UCSD-AML1 (cell line): Measurements from ENCODE around the gene MICAL2.

Experiments used
- DNase-seq: peaks from one replicate; lab custom pipeline; 2025; ENCODE audit not compliant: unreplicated experiment; lab: John Stamatoyannopoulos, UW

The MICAL2 gene

DNA sequence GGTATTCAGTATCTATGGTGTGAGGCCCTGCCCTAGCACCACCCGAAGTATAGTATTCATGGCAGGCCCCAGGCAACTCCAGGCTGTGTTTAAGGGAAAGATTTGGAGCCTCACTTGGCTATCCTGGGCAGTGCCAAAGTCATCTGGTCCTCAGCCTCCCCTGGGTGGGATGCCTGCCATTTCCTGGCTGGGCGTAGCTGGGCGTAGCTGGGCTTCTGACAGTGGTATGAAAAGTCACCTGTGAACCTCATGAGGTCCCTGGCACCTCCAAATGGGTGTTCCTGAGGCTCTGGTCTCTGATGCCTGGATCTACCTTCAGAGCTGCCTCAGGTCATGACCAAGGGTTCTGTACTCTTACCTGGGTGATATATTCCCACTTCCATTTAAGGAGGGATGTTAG, 154.0 kb downstream of the MICAL2 start:
- no peak for DNase-seq

- DNase-seq = no peak
Measured at GRCh38 chr11:12266132-12266531, 155.7 kb downstream of the MICAL2 start.

GRCh38 chr11:12266943-12267342, 156.6 kb downstream of the MICAL2 start:
- no peak for DNase-seq

DNA sequence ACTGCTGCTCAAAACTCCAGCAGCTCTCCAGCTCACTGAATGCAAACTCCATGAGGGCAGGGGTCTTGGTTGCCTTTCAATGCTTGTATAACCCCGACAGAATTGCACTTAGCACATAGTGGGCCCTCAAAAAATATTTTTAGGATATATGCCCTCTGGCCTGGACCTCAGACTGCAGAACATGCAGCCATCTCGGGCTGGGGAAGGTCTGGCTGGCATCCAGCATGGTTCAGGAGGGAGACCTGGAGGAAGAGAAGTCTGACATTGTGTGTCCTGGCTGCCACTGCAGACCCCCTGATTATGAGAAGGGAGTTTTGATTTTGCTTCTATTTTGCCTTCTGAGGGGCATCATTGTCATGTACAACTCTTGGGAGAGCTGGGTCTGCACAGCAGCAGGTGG, 157.5 kb downstream of the MICAL2 start:
- no peak for DNase-seq

- DNase-seq = no peak
Measured at GRCh38 chr11:12269104-12269441, 158.7 kb downstream of the MICAL2 start.

DNA sequence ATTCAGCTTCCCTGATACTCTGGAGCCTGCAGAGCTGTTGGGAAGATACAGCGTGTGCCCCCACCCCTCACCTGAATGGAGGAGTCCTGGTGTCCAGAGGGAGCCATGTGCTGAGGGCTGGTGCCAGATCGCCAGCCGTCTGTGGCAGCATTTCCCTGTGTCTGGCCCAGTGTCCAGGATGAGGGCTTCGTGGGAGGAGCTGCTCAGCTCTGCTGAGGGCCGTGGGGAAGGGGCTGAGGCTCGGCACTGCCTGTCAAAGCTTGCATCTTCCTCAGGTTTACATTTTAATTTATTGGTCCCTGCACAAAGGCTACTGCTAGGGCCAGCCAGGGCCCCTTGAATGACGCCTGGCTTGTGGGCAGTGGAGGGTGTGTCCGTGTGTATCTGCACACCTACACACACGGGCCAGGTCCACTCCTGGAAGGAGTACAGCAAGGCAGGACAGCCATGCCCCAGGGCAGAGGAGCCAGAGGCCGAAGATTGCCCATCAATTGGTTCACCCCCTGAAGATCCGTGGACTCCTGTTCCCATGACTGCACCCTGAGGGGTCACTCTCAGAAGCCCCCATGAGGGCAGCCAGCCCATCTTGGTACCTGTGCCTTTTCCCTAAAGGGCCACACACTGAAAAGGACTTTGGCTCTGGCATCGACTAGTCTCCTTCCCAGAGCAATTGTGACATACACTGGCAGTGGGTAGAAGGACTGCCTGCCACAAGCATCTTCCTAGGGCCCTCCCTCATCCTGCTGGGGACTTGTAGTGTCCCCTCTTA, 159.2 kb downstream of the MICAL2 start:
- DNase-seq = no peak

GRCh38 chr11:12270215-12270797, 159.9 kb downstream of the MICAL2 start:
- DNase-seq = no peak

GRCh38 chr11:12270817-12271216, 160.4 kb downstream of the MICAL2 start:
- no peak for DNase-seq

DNA sequence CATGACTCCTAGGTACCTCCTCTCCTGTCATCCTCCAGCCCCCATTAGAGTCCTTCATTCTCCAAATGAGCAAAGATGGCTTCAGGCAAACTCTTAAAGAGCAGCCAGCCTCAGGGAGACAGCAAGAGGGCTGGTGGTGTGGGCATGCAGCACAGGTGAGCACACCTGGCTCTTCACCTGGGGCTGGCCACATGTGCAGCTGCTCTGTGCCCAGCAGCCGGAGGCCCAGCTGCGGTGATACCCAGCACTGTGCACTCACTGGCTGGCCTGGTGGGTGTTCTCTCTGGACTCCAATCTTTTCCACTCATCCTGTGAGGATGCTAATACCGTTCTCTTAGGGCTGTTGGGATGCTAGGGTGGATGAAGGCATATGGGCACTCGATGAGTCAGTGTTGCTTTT, 160.9 kb downstream of the MICAL2 start:
- DNase-seq = no peak

GRCh38 chr11:12271826-12272366, 161.5 kb downstream of the MICAL2 start:
- no peak for DNase-seq

DNA sequence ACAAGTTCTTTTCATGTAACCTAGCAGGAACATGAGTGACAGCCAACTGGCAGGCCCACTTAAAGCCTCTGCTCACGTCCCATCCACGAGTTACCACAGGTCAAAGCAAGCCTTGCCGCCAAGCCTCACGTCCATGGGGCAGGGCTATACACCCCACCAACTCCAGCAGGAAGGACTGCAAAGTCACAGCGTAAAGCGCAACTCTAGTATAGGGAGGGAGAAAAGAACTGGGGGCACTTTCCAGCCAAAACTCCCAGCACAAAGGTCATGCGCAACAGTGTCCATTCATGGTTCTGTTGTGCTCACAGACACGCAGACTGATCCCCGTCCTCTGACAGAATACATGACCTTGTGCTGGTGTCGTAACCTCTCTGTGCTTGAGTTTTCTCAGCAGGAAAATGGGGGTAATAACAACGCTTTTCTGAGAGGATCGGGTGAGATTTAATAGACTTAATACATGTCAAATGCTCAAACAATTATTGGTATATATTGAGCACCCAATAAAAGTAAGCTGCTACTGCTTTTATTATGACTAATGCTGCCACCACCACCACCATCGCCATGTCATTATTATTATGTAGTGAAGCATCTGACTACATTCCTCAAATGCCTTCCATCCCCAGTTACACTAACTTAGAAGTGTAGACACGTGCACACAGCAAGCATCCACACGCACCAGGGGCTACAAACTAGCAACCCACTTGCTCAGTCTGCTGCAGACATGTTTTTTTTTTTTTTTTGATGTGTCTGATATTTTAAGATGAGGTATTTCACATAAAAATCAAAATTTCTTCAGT, 162.6 kb downstream of the MICAL2 start:
- DNase-seq = no peak

DNA sequence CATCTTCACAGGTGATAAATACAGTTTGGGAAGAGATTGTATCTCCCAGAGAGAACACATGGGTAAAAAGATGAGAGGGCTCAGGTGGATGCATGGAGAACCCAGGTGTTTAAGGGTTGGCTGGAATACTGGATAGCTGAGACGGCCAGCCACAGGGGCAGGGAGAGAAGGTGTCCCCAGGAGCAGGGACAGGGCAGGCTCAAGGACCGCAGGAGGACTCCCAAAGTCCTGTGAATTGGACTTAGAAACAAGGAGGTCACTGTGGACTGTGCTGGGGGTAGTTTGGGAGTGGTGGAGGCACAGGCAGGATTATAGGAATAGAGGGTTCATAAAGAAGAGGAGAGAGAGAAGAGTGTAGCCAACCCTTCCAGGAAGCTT, 163.2 kb downstream of the MICAL2 start:
- no peak for DNase-seq

- DNase-seq = no peak
Measured at GRCh38 chr11:12274056-12274455, 163.7 kb downstream of the MICAL2 start.

DNA sequence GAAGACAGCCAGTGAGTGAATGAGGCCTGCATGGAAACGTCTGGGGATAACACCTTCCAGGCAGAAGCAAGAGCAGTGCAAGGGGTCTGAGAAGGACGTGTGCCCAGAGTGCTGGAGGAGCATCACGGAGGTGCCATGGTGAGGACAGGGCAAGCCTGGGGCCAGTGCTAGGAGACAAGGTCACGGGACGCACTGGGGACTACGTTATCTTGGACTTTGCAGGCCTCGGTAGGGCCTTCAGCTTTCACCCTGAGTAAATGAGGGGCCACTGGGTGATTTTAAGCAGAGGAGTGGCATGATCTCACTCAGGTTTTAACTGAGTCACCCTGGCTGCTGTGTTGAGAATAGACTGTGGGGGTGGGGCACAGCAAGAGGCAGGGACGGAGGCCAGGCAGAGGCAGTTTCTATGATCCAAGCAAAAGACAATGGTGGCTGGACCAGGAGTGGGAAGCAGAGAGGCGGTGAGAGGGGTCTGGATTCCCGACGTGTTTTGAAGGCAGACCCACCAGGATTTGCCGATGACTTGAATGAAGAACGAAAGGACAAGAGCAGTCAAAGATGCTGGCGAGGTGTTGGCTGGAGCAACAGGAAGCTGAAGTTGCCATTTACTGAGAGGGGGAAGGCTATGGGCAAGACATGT, 164.3 kb downstream of the MICAL2 start:
- DNase-seq = no peak

- no peak for DNase-seq
Measured at GRCh38 chr11:12275818-12276217, 165.4 kb downstream of the MICAL2 start.

- no peak for DNase-seq
Measured at GRCh38 chr11:12276356-12276755, 166.0 kb downstream of the MICAL2 start.

GRCh38 chr11:12276831-12277475, 166.6 kb downstream of the MICAL2 start:
- DNase-seq = no peak

DNA sequence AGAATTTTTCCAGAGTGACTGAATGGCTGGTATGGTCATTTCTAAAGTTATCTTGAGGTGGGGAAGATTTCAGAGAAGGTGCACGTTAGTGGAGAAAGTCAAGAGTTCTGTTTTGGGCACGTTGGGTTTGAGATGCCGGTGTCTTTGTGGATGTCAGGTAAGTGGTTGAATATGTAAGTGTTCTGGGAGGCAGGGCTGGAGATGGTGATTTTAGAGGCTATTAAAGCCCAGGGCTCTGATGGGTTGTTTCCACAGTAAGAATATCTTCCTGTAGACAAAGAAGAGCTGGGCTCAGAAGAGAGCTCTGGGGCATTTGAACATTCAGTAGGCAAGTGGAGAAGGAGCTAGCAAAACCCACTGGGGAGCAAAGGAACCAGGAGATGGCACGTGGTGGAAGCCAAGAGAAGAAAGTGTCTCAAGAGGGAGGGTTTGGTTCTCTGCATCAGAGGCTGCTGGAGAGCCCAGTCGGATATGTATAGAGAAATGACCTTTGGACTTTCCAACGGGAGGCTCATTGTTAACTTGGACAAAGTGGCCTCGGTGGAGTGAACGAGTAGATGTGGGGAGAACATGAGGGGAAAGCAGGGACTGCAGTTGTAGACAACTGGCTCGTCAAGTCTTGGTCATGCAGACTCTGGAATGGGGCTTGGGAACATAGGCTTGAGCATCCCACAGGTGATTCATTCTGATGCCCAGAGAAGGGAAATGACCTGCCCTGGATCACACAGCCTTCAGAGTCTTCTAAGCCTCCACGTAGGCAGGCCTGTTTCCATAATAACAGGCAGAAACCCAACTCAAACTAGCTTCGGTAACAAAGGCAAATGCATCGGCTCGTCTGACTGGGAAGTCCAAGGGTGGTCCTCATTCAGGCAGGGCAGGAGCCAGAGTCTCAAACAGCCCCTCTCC, 168.6 kb downstream of the MICAL2 start:
- no peak for DNase-seq

- DNase-seq = no peak
Measured at GRCh38 chr11:12279672-12280108, 169.3 kb downstream of the MICAL2 start.
